LNCAP (cell line): ENCODE results near the gene ARHGAP28.

Experiments
- CTCF ChIP-seq: fragments of 450-650 bp; IDR thresholded peaks from 2 replicates; pipeline ENCODE4 v1.5.1; 2017; ENCODE audit warnings: mild to moderate bottlenecking

Gene ARHGAP28

GRCh38 chr18:6744816-6745455 is 15.4 kb downstream of the ARHGAP28 start:
- no peak for TF ChIP-seq CTCF

GRCh38 chr18:6745504-6746031 is 16.1 kb downstream of the ARHGAP28 start:
- no peak for TF ChIP-seq CTCF

- TF ChIP-seq CTCF, result no peak
These were observed 17.0 kb downstream of the ARHGAP28 start for GRCh38 chr18:6746386-6746960.

GRCh38 chr18:6747646-6748045 is 18.1 kb downstream of the ARHGAP28 start:
- no peak for TF ChIP-seq CTCF

- TF ChIP-seq CTCF, result no peak
These were observed 18.7 kb downstream of the ARHGAP28 start for GRCh38 chr18:6748241-6748640.

GRCh38 chr18:6750411-6750810 is 20.9 kb downstream of the ARHGAP28 start:
- no peak for TF ChIP-seq CTCF

GRCh38 chr18:6751222-6751621 is 21.7 kb downstream of the ARHGAP28 start:
- no peak for TF ChIP-seq CTCF
